ENCODE results near the gene CFB.
A peak's percentile ranks its signal among the peaks of the same experiment; 100 is the strongest.

The CFB gene

DNA sequence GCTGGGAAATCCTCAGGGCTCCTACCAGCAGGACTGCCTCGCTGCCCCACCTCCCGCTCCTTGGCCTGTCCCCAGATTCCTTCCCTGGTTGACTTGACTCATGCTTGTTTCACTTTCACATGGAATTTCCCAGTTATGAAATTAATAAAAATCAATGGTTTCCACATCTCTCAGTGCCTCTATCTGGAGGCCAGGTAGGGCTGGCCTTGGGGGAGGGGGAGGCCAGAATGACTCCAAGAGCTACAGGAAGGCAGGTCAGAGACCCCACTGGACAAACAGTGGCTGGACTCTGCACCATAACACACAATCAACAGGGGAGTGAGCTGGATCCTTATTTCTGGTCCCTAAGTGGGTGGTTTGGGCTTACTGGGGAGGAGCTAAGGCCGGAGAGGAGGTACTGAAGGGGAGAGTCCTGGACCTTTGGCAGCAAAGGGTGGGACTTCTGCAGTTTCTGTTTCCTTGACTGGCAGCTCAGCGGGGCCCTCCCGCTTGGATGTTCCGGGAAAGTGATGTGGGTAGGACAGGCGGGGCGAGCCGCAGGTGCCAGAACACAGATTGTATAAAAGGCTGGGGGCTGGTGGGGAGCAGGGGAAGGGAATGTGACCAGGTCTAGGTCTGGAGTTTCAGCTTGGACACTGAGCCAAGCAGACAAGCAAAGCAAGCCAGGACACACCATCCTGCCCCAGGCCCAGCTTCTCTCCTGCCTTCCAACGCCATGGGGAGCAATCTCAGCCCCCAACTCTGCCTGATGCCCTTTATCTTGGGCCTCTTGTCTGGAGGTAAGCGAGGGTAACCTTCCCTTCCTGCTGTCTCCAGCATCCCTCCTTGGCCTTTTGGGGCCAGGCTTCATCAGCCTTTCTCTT lies at the start of gene CFB:
CFB (plus strand) TSS at position 589 of the 863 bp plus-strand sequence; CDS start at position 716, 127 bp downstream.
- no peaks in the 10 kb centered on the region for H3K9me3 ChIP-seq
- H3K27me3 ChIP-seq = no peaks in the 10 kb centered on the region
- no peak for TF ChIP-seq CTCF (IDR thresholded peaks at IDR 0.05)
- peak within 1 kb of the TSS; percentile 90 to 92 for H3K27ac ChIP-seq
- peak within 1 kb of the TSS; percentile 36 to 52 for H3K4me3 ChIP-seq
- H3K36me3 ChIP-seq = peaks cover 0 to 4% (median 0%) of the 10 kb centered on the region in 3 donors
- intact Hi-C loops (cut with DNase I; ENCODE audit: low total_unique reads) = no loop called here
- peak; percentile 91 to 93 for DNase-seq
- peaks cover 0 to 27% (median 21%) of the 10 kb centered on the region in 4 donors for H3K4me1 ChIP-seq

GRCh38 chr6:31896493-31896855 lies 49.4 kb upstream of the CFB start:
- peaks cover 0 to 37% (median 33%) of the 10 kb centered on the region in 4 donors for H3K4me1 ChIP-seq
- no peak for TF ChIP-seq CTCF (IDR thresholded peaks at IDR 0.05)
- no peak for DNase-seq
- H3K4me3 ChIP-seq = peak overlapping the region; percentile 87 to 97
- intact Hi-C loops (cut with DNase I; ENCODE audit: low total_unique reads) = no loop called here
- no peaks in the 10 kb centered on the region for H3K9me3 ChIP-seq
- H3K36me3 ChIP-seq = peaks cover 17 to 45% (median 28%) of the 10 kb centered on the region in 3 donors
- H3K27me3 ChIP-seq = no peaks in the 10 kb centered on the region
- peak overlapping the region; percentile 88 for H3K27ac ChIP-seq

DNA sequence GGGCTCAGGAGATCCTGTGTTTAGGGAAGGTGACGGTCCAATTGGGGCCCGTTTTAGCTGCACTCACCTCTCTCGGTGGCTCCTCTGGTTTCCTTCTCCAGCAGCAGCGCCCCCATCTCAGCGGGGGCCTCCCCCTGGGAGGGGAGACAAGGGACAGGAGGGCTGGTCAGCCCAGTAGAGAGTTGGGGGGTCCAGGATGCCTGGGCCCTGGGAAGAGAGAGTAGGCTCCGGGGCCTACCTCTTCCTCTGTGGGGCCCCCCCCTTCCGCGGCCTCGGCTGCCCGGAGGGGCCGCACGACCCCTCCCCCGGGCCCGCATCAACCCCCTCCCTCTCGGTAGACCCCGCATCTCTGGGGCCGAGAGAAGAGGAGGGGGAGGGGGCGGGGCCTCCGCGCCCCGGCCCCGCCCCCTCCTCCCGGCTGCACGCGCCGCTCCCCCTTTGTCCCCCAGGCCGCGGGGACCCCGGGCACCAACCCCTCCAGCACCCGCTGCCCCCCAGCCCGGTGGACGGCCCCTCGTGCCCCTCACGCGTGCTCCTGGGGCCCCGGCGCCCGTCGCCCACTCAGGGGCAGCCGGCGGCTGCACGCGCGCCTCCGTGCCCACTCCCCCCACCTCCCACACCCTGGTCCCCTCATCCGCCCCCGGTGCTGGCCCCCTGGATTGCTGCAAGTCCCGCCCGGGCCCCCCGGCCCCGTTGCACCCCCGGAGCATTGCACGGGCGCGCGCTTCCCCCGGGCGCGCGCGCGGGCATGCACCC lies 48.9 kb upstream of the CFB start:
- Histone ChIP-seq H3K9me3 (no peaks in the 10 kb centered on the region), H3K36me3 (peaks cover 12 to 40% (median 24%) of the 10 kb centered on the region in 3 donors), H3K4me1 (peaks cover 0 to 37% (median 33%) of the 10 kb centered on the region in 4 donors), H3K27me3 (no peaks in the 10 kb centered on the region), H3K27ac (peak overlapping the region; percentile 88), H3K4me3 (peak overlapping the region; percentile 87 to 97)
- intact Hi-C loops (cut with DNase I; ENCODE audit: low total_unique reads) = no loop called here
- no peak for TF ChIP-seq CTCF (IDR thresholded peaks at IDR 0.05)
- no peak for DNase-seq

DNA sequence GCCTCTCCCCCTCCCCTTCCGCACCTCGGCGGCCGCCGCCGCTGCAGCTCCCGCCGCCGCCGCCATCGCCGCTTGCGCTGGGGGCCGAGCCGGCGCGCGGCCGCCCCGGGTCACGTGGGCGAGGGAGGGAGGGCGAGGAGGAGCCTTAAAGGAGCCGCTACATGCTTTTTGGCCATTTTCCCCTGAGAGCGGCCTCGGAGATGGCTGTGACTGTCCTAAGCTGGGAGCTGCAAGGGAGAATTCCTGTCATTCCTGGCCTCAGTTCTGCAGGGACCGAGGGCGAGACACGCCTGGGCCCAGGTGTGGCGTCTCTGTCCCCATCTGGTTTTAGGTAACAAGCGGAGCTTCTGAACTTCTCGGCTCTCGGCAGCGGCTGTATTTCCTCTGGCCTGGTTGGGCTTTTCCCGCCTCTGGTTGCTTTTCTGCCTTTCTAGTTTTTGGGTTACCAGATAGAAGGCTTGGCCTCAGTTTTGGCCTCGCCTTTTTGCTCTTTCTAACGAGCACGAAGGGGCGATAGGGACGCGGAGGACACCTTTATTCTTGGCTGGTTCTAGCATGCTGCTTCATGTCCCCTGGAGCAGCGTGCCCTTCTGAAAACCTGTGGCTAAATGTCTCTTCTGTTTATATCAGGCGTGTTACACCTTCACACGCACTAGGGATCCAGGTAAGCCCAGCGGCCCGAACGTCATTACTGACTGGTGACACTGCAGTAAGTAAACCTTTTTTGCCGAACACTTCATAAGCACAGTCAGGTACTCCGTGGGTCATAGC lies 48.1 kb upstream of the CFB start, which contains the start of gene EHMT2:
EHMT2 (minus strand) TSS at position 87 of the 771 bp plus-strand sequence; CDS start at position 66, 21 bp downstream.
- peaks cover 0 to 42% (median 35%) of the 10 kb centered on the region in 4 donors for H3K4me1 ChIP-seq
- peaks cover 6 to 32% (median 16%) of the 10 kb centered on the region in 3 donors for H3K36me3 ChIP-seq
- peak in 1 of 2 experiments; percentile 51 for TF ChIP-seq CTCF (IDR thresholded peaks at IDR 0.05)
- DNase-seq = peak; percentile 80 to 92
- H3K27me3 ChIP-seq = no peaks in the 10 kb centered on the region
- H3K27ac ChIP-seq = peak within 1 kb of the TSS; percentile 88
- intact Hi-C loops (cut with DNase I; ENCODE audit: low total_unique reads) = no loop called here
- peak within 1 kb of the TSS; percentile 87 to 97 for H3K4me3 ChIP-seq
- H3K9me3 ChIP-seq = no peaks in the 10 kb centered on the region

Measured in tibial artery (tissue), 4 donors.